Panc1 (cell line): ENCODE results near the gene COMMD10.

Experiments
- CTCF ChIP-seq: fragments of 450-650 bp; IDR thresholded peaks from 2 replicates; pipeline ENCODE4 v1.5.1; 2017; ENCODE audit warnings: mild to moderate bottlenecking
- POLR2AphosphoS5 ChIP-seq: IDR thresholded peaks from 2 replicates; pipeline ENCODE4 v1.6.1; 2012; ENCODE audit warnings: mild to moderate bottlenecking, low read depth, low read length, moderate library complexity
- REST ChIP-seq, 2 experiments: IDR thresholded peaks; 2 replicates each; pipeline ENCODE4 v1.6.1; 2011 to 2012; ENCODE audit warnings: low read depth in 2 of 2, control low read depth in 1 of 2, low read length in 1 of 2, mild to moderate bottlenecking in 1 of 2, moderate library complexity in 1 of 2; ENCODE audit not compliant: insufficient read depth in 1 of 2
- TCF7L2 ChIP-seq: IDR thresholded peaks from 2 replicates; pipeline ENCODE4 v1.6.1; 2011; ENCODE audit warnings: mild to moderate bottlenecking, low read depth, low read length, inconsistent platforms

GRCh38 chr5:116062352-116062751, 22.5 kb upstream of the COMMD10 start:
- TF ChIP-seq POLR2AphosphoS5 (no peak), REST (IDR thresholded peaks at IDR 0.05; ENCODE audit: insufficient read depth in 1 of 2, low read depth in 2 of 2, low read length in 1 of 2) (no peak), CTCF (no peak), TCF7L2 (no peak)
